ENCODE data around the gene ZSWIM3. TPM values are rescaled to one million over a fixed set of nuclear protein-coding genes. Genes with fewer than 3 reads are reported as not detected.
A peak's percentile ranks its signal among the peaks of the same experiment; 100 is the strongest.

ZSWIM3 gene
- total RNA-seq, 1 experiment from 2014 or later: 4.2 TPM

GRCh38 chr20:45921337-45922189, 64.1 kb downstream of the ZSWIM3 start:
- Histone ChIP-seq H3K4me3 (ENCODE audit: low read length) (no peak overlapping the region), H3K27ac (ENCODE audit: low read length) (no peak overlapping the region), H3K4me2 (ENCODE audit: low read length) (peak overlapping the region; percentile 11; the same call in 1 of the 2 replicates), H2AFZ (ENCODE audit: low read length) (no peak overlapping the region), H3K4me1 (ENCODE audit: insufficient read depth, low read length) (peaks cover 8% of the 10 kb centered on the region), H3K36me3 (ENCODE audit: low read depth, low read length) (no peaks in the 10 kb centered on the region), H3K9ac (ENCODE audit: low read length) (no peak overlapping the region), H3K27me3 (ENCODE audit: low read length) (no peaks in the 10 kb centered on the region), H3K9me2 (replicated peaks; ENCODE audit: low read length) (no peaks in the 10 kb centered on the region), H3F3A (ENCODE audit: low read length, unreplicated experiment) (no peaks in the 10 kb centered on the region), H3K79me2 (ENCODE audit: low read length) (no peaks in the 10 kb centered on the region), H3K9me3 (ENCODE audit: low read length) (no peaks in the 10 kb centered on the region), H4K20me1 (ENCODE audit: low read length) (no peaks in the 10 kb centered on the region)
- TF ChIP-seq CTCF (conservative IDR thresholded peaks at IDR 0.05; ENCODE audit: low read depth, low read length) (no peak), EZH2 (IDR thresholded peaks at IDR 0.05; ENCODE audit: low read length, unreplicated experiment) (no peak), EZH2phosphoT487 (IDR thresholded peaks at IDR 0.05; ENCODE audit: borderline replicate concordance, low read length) (no peak)
- ChIA-PET CTCF (no interaction called here), POLR2A (ENCODE audit: unreplicated experiment) (interaction anchor here (0.8 to 1.1 kb wide), 2 partner anchors 12 to 16 kb away, joined by 3 to 4 read pairs; no protein-coding TSS in a partner anchor)
- peak; percentile 65 for ATAC-seq
- intact Hi-C loops (cut with micrococcal nuclease): no loop called here
- peak; percentile 59 for DNase-seq
- BruUV-seq (replicated peaks): no TSS peak

GRCh38 chr20:45924391-45925261, 67.2 kb downstream of the ZSWIM3 start:
- H3K4me3 ChIP-seq (ENCODE audit: low read length): no peak overlapping the region
- no peak for DNase-seq
- intact Hi-C loops (cut with micrococcal nuclease): no loop called here
- H3K4me1 ChIP-seq (ENCODE audit: insufficient read depth, low read length): peaks cover 8% of the 10 kb centered on the region
- no peaks in the 10 kb centered on the region for H3K79me2 ChIP-seq (ENCODE audit: low read length)
- no peak overlapping the region for H2AFZ ChIP-seq (ENCODE audit: low read length)
- H3K36me3 ChIP-seq (ENCODE audit: low read depth, low read length): no peaks in the 10 kb centered on the region
- no peaks in the 10 kb centered on the region for H3K9me3 ChIP-seq (ENCODE audit: low read length)
- CTCF ChIA-PET: interaction anchor here (0.6 to 0.8 kb wide), 2 partner anchors 46 to 302 kb away, joined by 4 to 5 read pairs; no protein-coding TSS in a partner anchor
- no TSS peak for BruUV-seq (replicated peaks)
- H3K4me2 ChIP-seq (ENCODE audit: low read length): no peak overlapping the region
- TF ChIP-seq CTCF (conservative IDR thresholded peaks at IDR 0.05; ENCODE audit: low read depth, low read length) (no peak), EZH2 (IDR thresholded peaks at IDR 0.05; ENCODE audit: low read length, unreplicated experiment) (no peak), EZH2phosphoT487 (IDR thresholded peaks at IDR 0.05; ENCODE audit: borderline replicate concordance, low read length) (no peak)
- no peaks in the 10 kb centered on the region for H4K20me1 ChIP-seq (ENCODE audit: low read length)
- no peak overlapping the region for H3K9ac ChIP-seq (ENCODE audit: low read length)
- H3F3A ChIP-seq (ENCODE audit: low read length, unreplicated experiment): no peaks in the 10 kb centered on the region
- ATAC-seq: peak; percentile 39
- no peaks in the 10 kb centered on the region for H3K9me2 ChIP-seq (replicated peaks; ENCODE audit: low read length)
- H3K27me3 ChIP-seq (ENCODE audit: low read length): no peaks in the 10 kb centered on the region
- H3K27ac ChIP-seq (ENCODE audit: low read length): no peak overlapping the region
- POLR2A ChIA-PET (ENCODE audit: unreplicated experiment): interaction anchor here (0.7 to 0.8 kb wide), 2 partner anchors 19 to 1382 kb away, joined by 4 read pairs; no protein-coding TSS in a partner anchor
